GM18526 (cell line): ENCODE data around the gene SORCS2.

Experiments used
- POLR2A ChIP-seq: IDR thresholded peaks from 3 replicates; pipeline ENCODE4 v1.6.1; 2011; ENCODE audit not compliant: insufficient read length; ENCODE audit errors: extremely low read depth

SORCS2 gene

GRCh38 chr4:7656244-7656800, 464.0 kb downstream of the SORCS2 start:
- TF ChIP-seq POLR2A = no peak

- no peak for TF ChIP-seq POLR2A
Observed at GRCh38 chr4:7657545-7658297, 465.4 kb downstream of the SORCS2 start.

- TF ChIP-seq POLR2A = no peak
Observed at GRCh38 chr4:7658341-7659204, 466.2 kb downstream of the SORCS2 start.

- no peak for TF ChIP-seq POLR2A
Observed at GRCh38 chr4:7659429-7660175, 467.3 kb downstream of the SORCS2 start.

- TF ChIP-seq POLR2A = no peak
Observed at GRCh38 chr4:7660176-7661039, 468.1 kb downstream of the SORCS2 start.

- no peak for TF ChIP-seq POLR2A
Observed at GRCh38 chr4:7661066-7661748, 468.9 kb downstream of the SORCS2 start.

GRCh38 chr4:7661846-7662506, 469.6 kb downstream of the SORCS2 start:
- no peak for TF ChIP-seq POLR2A

- TF ChIP-seq POLR2A = no peak
Observed at GRCh38 chr4:7662507-7662846, 470.1 kb downstream of the SORCS2 start.

- no peak for TF ChIP-seq POLR2A
Observed at GRCh38 chr4:7663075-7663541, 470.8 kb downstream of the SORCS2 start.

GRCh38 chr4:7664106-7664505, 471.8 kb downstream of the SORCS2 start:
- no peak for TF ChIP-seq POLR2A

- TF ChIP-seq POLR2A = no peak
Observed at GRCh38 chr4:7665321-7665720, 473.0 kb downstream of the SORCS2 start.

- no peak for TF ChIP-seq POLR2A
Observed at GRCh38 chr4:7666011-7666410, 473.7 kb downstream of the SORCS2 start.

- TF ChIP-seq POLR2A = no peak
Observed at GRCh38 chr4:7666744-7667143, 474.4 kb downstream of the SORCS2 start.
